ENCODE measurements around the gene SPDYE5. TPM values are rescaled to one million over a fixed set of nuclear protein-coding genes. Genes with fewer than 3 reads are reported as not detected.

SPDYE5 gene
- total and polyA plus RNA-seq, 2 of the 4 experiments (the other 2 are of a cell fraction), result not detected

DNA sequence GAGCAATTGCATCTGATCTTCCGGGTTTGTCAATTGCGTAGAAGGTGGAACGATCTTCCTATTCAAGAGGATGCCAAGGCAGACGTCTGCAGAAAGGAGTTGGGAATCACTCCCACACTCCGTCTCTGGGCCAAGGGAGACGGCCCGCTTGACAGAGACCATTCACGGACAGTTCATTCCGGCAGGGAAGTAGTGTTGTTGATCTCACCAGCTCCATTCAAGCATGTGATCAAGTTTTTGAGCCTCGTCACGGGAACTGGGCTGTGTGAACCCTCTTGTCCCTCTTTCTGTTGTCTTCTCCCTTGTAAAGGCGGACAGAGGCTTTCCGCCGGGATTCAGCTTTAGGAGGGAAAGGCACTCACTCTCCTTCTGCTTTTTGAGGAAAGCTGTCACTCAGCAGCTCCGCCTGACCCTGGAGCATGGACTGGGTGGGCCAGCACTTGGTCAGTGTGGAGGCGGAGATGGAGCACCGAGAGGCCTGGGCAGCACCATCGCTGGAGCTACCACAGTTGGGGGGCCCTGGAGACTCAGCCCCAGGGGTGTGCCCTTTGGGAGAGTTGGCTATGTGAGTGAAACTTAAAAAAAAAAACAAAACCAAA lies 44.9 kb downstream of the SPDYE5 start:
- Histone ChIP-seq H3K4me3 (ENCODE audit: insufficient read depth, low read depth, low read length) (no peak overlapping the region), H2AFZ (replicated peaks; ENCODE audit: low read length, poor library complexity) (no peak overlapping the region), H3K18ac (ENCODE audit: low read depth, low read length) (no peak overlapping the region), H4K5ac (ENCODE audit: low read depth, low read length) (no peak overlapping the region), H2BK15ac (ENCODE audit: low read depth, low read length) (no peak overlapping the region), H3K4me2 (ENCODE audit: low read depth, low read length) (no peak overlapping the region), H3K4me1 (ENCODE audit: control insufficient read depth, insufficient read depth, low read length) (peaks cover 7% of the 10 kb centered on the region), H3K27me3 (ENCODE audit: control insufficient read depth, insufficient read depth, low read length) (peaks cover 6% of the 10 kb centered on the region; the same call in 1 of the 2 replicates), H3K4ac (ENCODE audit: low read depth, low read length) (no peak overlapping the region), H2BK120ac (ENCODE audit: low read depth, low read length) (no peak overlapping the region), H2BK5ac (ENCODE audit: low read depth, low read length, poor library complexity, severe bottlenecking) (no peak overlapping the region), H3K23ac (ENCODE audit: low read depth, low read length) (no peak overlapping the region), H3K9me3 (ENCODE audit: control insufficient read depth, insufficient read depth, low read length) (no peaks in the 10 kb centered on the region), H3K9me1 (ENCODE audit: insufficient read depth, low read length) (peaks cover 11% of the 10 kb centered on the region; the same call in 1 of the 2 replicates), H2AK5ac (ENCODE audit: low read depth, low read length) (no peak overlapping the region), H3K27ac (ENCODE audit: insufficient read depth, low read length) (no peak overlapping the region), H3K9ac (ENCODE audit: low read depth, low read length) (no peak overlapping the region), H4K8ac (ENCODE audit: low read depth in 2 of 2, low read length in 2 of 2) (no peak overlapping the region), H3K36me3 (ENCODE audit: control insufficient read depth, insufficient read depth, low read length) (peaks cover 32% of the 10 kb centered on the region), H4K91ac (ENCODE audit: insufficient read depth, low read depth, low read length) (no peak overlapping the region), H2BK20ac (ENCODE audit: low read depth, low read length) (no peak overlapping the region), H2AK9ac (replicated peaks; ENCODE audit: low read depth, low read length, poor library complexity) (no peak overlapping the region), H4K20me1 (ENCODE audit: insufficient read depth, low read length) (peaks cover 13% of the 10 kb centered on the region), H3K14ac (replicated peaks; ENCODE audit: low read depth, low read length) (no peak overlapping the region), H3K79me1 (ENCODE audit: low read depth in 1 of 2, low read length in 2 of 2) (peaks cover 2 to 8% of the 10 kb centered on the region in 2 experiments; a peak in 2 of 4 replicates), H3K56ac (ENCODE audit: extremely low read depth, insufficient read depth, low read length) (no peak overlapping the region)
- ChIA-PET CTCF (no interaction called here), POLR2A (ENCODE audit: unreplicated experiment) (no interaction called here)
- no TSS peak for BruUV-seq (replicated peaks)
- in situ Hi-C loops (cut with MboI; ENCODE audit: low sequenced_read_pairs), result loop anchor here (10.0 to 25.0 kb wide), 2 partner anchors 218 to 500 kb away; partner anchors contain the start of genes MDH2 and STYXL1
- dilution Hi-C loops (cut with HindIII; ENCODE audit: low sequenced_read_pairs, unreplicated experiment), result no loop called here
- no peak for ATAC-seq (ENCODE audit: low read depth)
- 81% methylated on average over 10 of the region's 18 CpGs; no CpG with 5 or more reads in 1 of the 2 experiments for WGBS, 2 experiments (ENCODE audit: extremely low coverage in 2 of 2, insufficient read length in 1 of 2)
- DNase-seq, result no peak
- TF ChIP-seq CHD1 (IDR thresholded peaks at IDR 0.05; ENCODE audit: low read depth, low read length), result no peak
- TF ChIP-seq FOS (IDR thresholded peaks at IDR 0.05; ENCODE audit: low read depth, low read length), result no peak
- TF ChIP-seq CEBPB (IDR thresholded peaks at IDR 0.05; ENCODE audit: low read depth, low read length), result no peak
- TF ChIP-seq RCOR1 (IDR thresholded peaks at IDR 0.05; ENCODE audit: insufficient replicate concordance, low read length), result no peak
- TF ChIP-seq, protein P1, sequence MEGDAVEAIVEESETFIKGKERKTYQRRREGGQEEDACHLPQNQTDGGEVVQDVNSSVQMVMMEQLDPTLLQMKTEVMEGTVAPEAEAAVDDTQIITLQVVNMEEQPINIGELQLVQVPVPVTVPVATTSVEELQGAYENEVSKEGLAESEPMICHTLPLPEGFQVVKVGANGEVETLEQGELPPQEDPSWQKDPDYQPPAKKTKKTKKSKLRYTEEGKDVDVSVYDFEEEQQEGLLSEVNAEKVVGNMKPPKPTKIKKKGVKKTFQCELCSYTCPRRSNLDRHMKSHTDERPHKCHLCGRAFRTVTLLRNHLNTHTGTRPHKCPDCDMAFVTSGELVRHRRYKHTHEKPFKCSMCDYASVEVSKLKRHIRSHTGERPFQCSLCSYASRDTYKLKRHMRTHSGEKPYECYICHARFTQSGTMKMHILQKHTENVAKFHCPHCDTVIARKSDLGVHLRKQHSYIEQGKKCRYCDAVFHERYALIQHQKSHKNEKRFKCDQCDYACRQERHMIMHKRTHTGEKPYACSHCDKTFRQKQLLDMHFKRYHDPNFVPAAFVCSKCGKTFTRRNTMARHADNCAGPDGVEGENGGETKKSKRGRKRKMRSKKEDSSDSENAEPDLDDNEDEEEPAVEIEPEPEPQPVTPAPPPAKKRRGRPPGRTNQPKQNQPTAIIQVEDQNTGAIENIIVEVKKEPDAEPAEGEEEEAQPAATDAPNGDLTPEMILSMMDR (conservative IDR thresholded peaks at IDR 0.05; ENCODE audit: low read depth, low read length), result no peak
- TF ChIP-seq NFE2L2 (IDR thresholded peaks at IDR 0.05; ENCODE audit: low read depth, low read length), result no peak
- TF ChIP-seq MAFK (IDR thresholded peaks at IDR 0.05; ENCODE audit: low read depth, low read length), result no peak
- TF ChIP-seq RFX5 (IDR thresholded peaks at IDR 0.05; ENCODE audit: low read depth, low read length), result no peak
- intact Hi-C loops (cut with micrococcal nuclease), result no loop called here
